Activated T-helper 17 cell treated with anti-CD3 and anti-CD28 coated beads, Interleukin-2, amount 50 U/mL, for 72 hours (primary cell): ENCODE measurements around the gene UVSSA. TPM values are rescaled to one million over a fixed set of nuclear protein-coding genes. Genes with fewer than 3 reads are reported as not detected.
A peak's percentile ranks its signal among the peaks of the same experiment; 100 is the strongest.

Experiments
- ATAC-seq: fragments of 150-1000 bp; cut with Tn5 transposase; replicated peaks from 2 replicates; pipeline ENCODE4 v1.10.0; 2021; ENCODE audit warnings: mild to moderate bottlenecking, moderate library complexity
- H3K27ac Mint-ChIP-seq: one replicate; pipeline ENCODE4 v1.8.0; 2022; ENCODE audit warnings: mixed read lengths
- H3K27me3 Mint-ChIP-seq: one replicate; pipeline ENCODE4 v1.8.0; 2022; ENCODE audit warnings: mixed read lengths
- H3K36me3 Mint-ChIP-seq: one replicate; pipeline ENCODE4 v1.8.0; 2022; ENCODE audit warnings: low read depth, mild to moderate bottlenecking, mixed read lengths
- H3K4me1 Mint-ChIP-seq: one replicate; pipeline ENCODE4 v1.8.0; 2022; ENCODE audit warnings: mixed read lengths
- H3K4me3 Mint-ChIP-seq: one replicate; pipeline ENCODE4 v1.8.0; 2022; ENCODE audit warnings: mild to moderate bottlenecking, mixed read lengths
- H3K9me3 Mint-ChIP-seq: one replicate; pipeline ENCODE4 v1.8.0; 2022; ENCODE audit warnings: mixed read lengths
- total RNA-seq, 2 donors: library from RNA; stranded (reverse); gene quantifications; one replicate each; pipeline ENCODE4 v1.2.3, GENCODE V29; 2022

UVSSA gene
- total RNA-seq, 2 donors from 2014 or later = 15.8 to 22.3 TPM

GRCh38 chr4:1347410-1347864 is 429 bp downstream of the UVSSA start:
- no peaks in the 10 kb centered on the region for H3K36me3 Mint-ChIP-seq
- peak overlapping the region; percentile 88 for H3K4me3 Mint-ChIP-seq
- peak overlapping the region; percentile 90 for H3K27ac Mint-ChIP-seq
- no peaks in the 10 kb centered on the region for H3K27me3 Mint-ChIP-seq
- peak; percentile 33 for ATAC-seq
- no peaks in the 10 kb centered on the region for H3K9me3 Mint-ChIP-seq
- peaks cover 25% of the 10 kb centered on the region for H3K4me1 Mint-ChIP-seq

GRCh38 chr4:1348014-1348513 is 1.1 kb downstream of the UVSSA start:
- no peak for ATAC-seq
- no peaks in the 10 kb centered on the region for H3K27me3 Mint-ChIP-seq
- H3K36me3 Mint-ChIP-seq = no peaks in the 10 kb centered on the region
- no peaks in the 10 kb centered on the region for H3K9me3 Mint-ChIP-seq
- peak overlapping the region; percentile 90 for H3K27ac Mint-ChIP-seq
- peaks cover 25% of the 10 kb centered on the region for H3K4me1 Mint-ChIP-seq
- peak overlapping the region; percentile 88 for H3K4me3 Mint-ChIP-seq

- H3K27me3 Mint-ChIP-seq = no peaks in the 10 kb centered on the region
- peaks cover 25% of the 10 kb centered on the region for H3K4me1 Mint-ChIP-seq
- H3K36me3 Mint-ChIP-seq = no peaks in the 10 kb centered on the region
- ATAC-seq = no peak
- H3K27ac Mint-ChIP-seq = peak overlapping the region; percentile 90
- no peaks in the 10 kb centered on the region for H3K9me3 Mint-ChIP-seq
- peak overlapping the region; percentile 88 for H3K4me3 Mint-ChIP-seq
Observed at GRCh38 chr4:1348746-1349145, 1.7 kb downstream of the UVSSA start.

- Mint-ChIP-seq H3K9me3 (no peaks in the 10 kb centered on the region), H3K27ac (peak overlapping the region; percentile 90), H3K27me3 (no peaks in the 10 kb centered on the region), H3K4me1 (peaks cover 23% of the 10 kb centered on the region), H3K36me3 (no peaks in the 10 kb centered on the region), H3K4me3 (peak overlapping the region; percentile 88)
- no peak for ATAC-seq
Observed at GRCh38 chr4:1349359-1350168, 2.6 kb downstream of the UVSSA start.

GRCh38 chr4:1350169-1350520 is 3.1 kb downstream of the UVSSA start:
- no peak overlapping the region for H3K4me3 Mint-ChIP-seq
- no peaks in the 10 kb centered on the region for H3K27me3 Mint-ChIP-seq
- H3K27ac Mint-ChIP-seq = peak overlapping the region; percentile 66
- H3K36me3 Mint-ChIP-seq = no peaks in the 10 kb centered on the region
- no peaks in the 10 kb centered on the region for H3K9me3 Mint-ChIP-seq
- ATAC-seq = no peak
- peaks cover 17% of the 10 kb centered on the region for H3K4me1 Mint-ChIP-seq

- Mint-ChIP-seq H3K27me3 (no peaks in the 10 kb centered on the region), H3K36me3 (no peaks in the 10 kb centered on the region), H3K4me3 (peak overlapping the region; percentile 10), H3K9me3 (no peaks in the 10 kb centered on the region), H3K27ac (peak overlapping the region; percentile 83), H3K4me1 (peaks cover 12% of the 10 kb centered on the region)
- peak; percentile 44 for ATAC-seq
Observed at GRCh38 chr4:1351854-1352566, 5.0 kb downstream of the UVSSA start.

GRCh38 chr4:1352567-1352900 is 5.5 kb downstream of the UVSSA start:
- Mint-ChIP-seq H3K4me3 (no peak overlapping the region), H3K4me1 (peaks cover 12% of the 10 kb centered on the region), H3K27ac (no peak overlapping the region), H3K9me3 (no peaks in the 10 kb centered on the region), H3K36me3 (no peaks in the 10 kb centered on the region), H3K27me3 (no peaks in the 10 kb centered on the region)
- ATAC-seq = no peak

- Mint-ChIP-seq H3K27me3 (no peaks in the 10 kb centered on the region), H3K4me3 (no peak overlapping the region), H3K4me1 (peaks cover 12% of the 10 kb centered on the region), H3K9me3 (no peaks in the 10 kb centered on the region), H3K27ac (no peak overlapping the region), H3K36me3 (no peaks in the 10 kb centered on the region)
- ATAC-seq = no peak
Observed at GRCh38 chr4:1353186-1354055, 6.4 kb downstream of the UVSSA start.

GRCh38 chr4:1354136-1354982 is 7.4 kb downstream of the UVSSA start:
- no peaks in the 10 kb centered on the region for H3K9me3 Mint-ChIP-seq
- no peak for ATAC-seq
- H3K27ac Mint-ChIP-seq = no peak overlapping the region
- peaks cover 5% of the 10 kb centered on the region for H3K4me1 Mint-ChIP-seq
- no peaks in the 10 kb centered on the region for H3K36me3 Mint-ChIP-seq
- no peak overlapping the region for H3K4me3 Mint-ChIP-seq
- H3K27me3 Mint-ChIP-seq = no peaks in the 10 kb centered on the region

GRCh38 chr4:1354983-1355275 is 7.9 kb downstream of the UVSSA start:
- Mint-ChIP-seq H3K4me3 (no peak overlapping the region), H3K36me3 (no peaks in the 10 kb centered on the region), H3K27me3 (no peaks in the 10 kb centered on the region), H3K27ac (no peak overlapping the region), H3K9me3 (no peaks in the 10 kb centered on the region), H3K4me1 (peaks cover 5% of the 10 kb centered on the region)
- no peak for ATAC-seq

- no peaks in the 10 kb centered on the region for H3K27me3 Mint-ChIP-seq
- H3K9me3 Mint-ChIP-seq = no peaks in the 10 kb centered on the region
- peaks cover 5% of the 10 kb centered on the region for H3K4me1 Mint-ChIP-seq
- no peak for ATAC-seq
- H3K27ac Mint-ChIP-seq = no peak overlapping the region
- no peaks in the 10 kb centered on the region for H3K36me3 Mint-ChIP-seq
- H3K4me3 Mint-ChIP-seq = no peak overlapping the region
Observed at GRCh38 chr4:1355378-1355777, 8.4 kb downstream of the UVSSA start.

GRCh38 chr4:1356181-1356998 is 9.4 kb downstream of the UVSSA start:
- Mint-ChIP-seq H3K27me3 (no peaks in the 10 kb centered on the region), H3K36me3 (no peaks in the 10 kb centered on the region), H3K4me1 (peaks cover 5% of the 10 kb centered on the region), H3K4me3 (no peak overlapping the region), H3K9me3 (no peaks in the 10 kb centered on the region), H3K27ac (no peak overlapping the region)
- no peak for ATAC-seq
